HPDE6-E6E7 (cell line): Measurements from ENCODE around the gene SLC39A3.

Experiments
- DNase-seq: peaks from one replicate; pipeline ENCODE4 v3.0.0; 2011; ENCODE audit warnings: missing footprints; ENCODE audit errors: extremely low spot score

The SLC39A3 gene

GRCh38 chr19:2768365-2769132 is 28.7 kb upstream of the SLC39A3 start:
- no peak for DNase-seq

- no peak for DNase-seq
Observed at GRCh38 chr19:2767688-2768087, 27.9 kb upstream of the SLC39A3 start.

- no peak for DNase-seq
Observed at GRCh38 chr19:2766594-2767372, 27.0 kb upstream of the SLC39A3 start.

- DNase-seq = no peak
Observed at GRCh38 chr19:2765376-2765775, 25.6 kb upstream of the SLC39A3 start.

GRCh38 chr19:2764945-2765344 is 25.1 kb upstream of the SLC39A3 start:
- DNase-seq = no peak

GRCh38 chr19:2763687-2764086 is 23.9 kb upstream of the SLC39A3 start:
- no peak for DNase-seq

GRCh38 chr19:2762783-2763496 is 23.1 kb upstream of the SLC39A3 start:
- no peak for DNase-seq

GRCh38 chr19:2761876-2762782 is 22.3 kb upstream of the SLC39A3 start:
- DNase-seq = no peak

- DNase-seq = no peak
Observed at GRCh38 chr19:2761309-2761677, 21.5 kb upstream of the SLC39A3 start.

GRCh38 chr19:2759965-2760364 is 20.1 kb upstream of the SLC39A3 start:
- DNase-seq = no peak

GRCh38 chr19:2759362-2759761 is 19.5 kb upstream of the SLC39A3 start:
- DNase-seq = no peak

GRCh38 chr19:2758601-2759313 is 18.9 kb upstream of the SLC39A3 start:
- DNase-seq = no peak

GRCh38 chr19:2756921-2757881 is 17.4 kb upstream of the SLC39A3 start:
- no peak for DNase-seq

- DNase-seq = no peak
Observed at GRCh38 chr19:2756477-2756876, 16.7 kb upstream of the SLC39A3 start.

- no peak for DNase-seq
Observed at GRCh38 chr19:2755811-2756210, 16.0 kb upstream of the SLC39A3 start.

GRCh38 chr19:2755448-2755705 is 15.6 kb upstream of the SLC39A3 start:
- DNase-seq = no peak

- no peak for DNase-seq
Observed at GRCh38 chr19:2754659-2755447, 15.0 kb upstream of the SLC39A3 start.

- DNase-seq = no peak
Observed at GRCh38 chr19:2751438-2751830, 11.6 kb upstream of the SLC39A3 start.

- DNase-seq = no peak
Observed at GRCh38 chr19:2750808-2751437, 11.1 kb upstream of the SLC39A3 start.
